BLaER1 (cell line): Measurements from ENCODE around the gene NAB2.
A peak's percentile ranks its signal among the peaks of the same experiment; 100 is the strongest.

Experiments used
- H3K27ac ChIP-seq: shearing (Covaris generic); formaldehyde crosslinking; 2 replicates; pipeline ENCODE4 v1.8.1; 2022
- H3K27me3 ChIP-seq: shearing (Covaris generic); formaldehyde crosslinking; 2 replicates; pipeline ENCODE4 v1.8.1; 2022
- H3K36me3 ChIP-seq: shearing (Covaris generic); formaldehyde crosslinking; 2 replicates; pipeline ENCODE4 v1.8.1; 2022
- H3K4me1 ChIP-seq: shearing (Covaris generic); formaldehyde crosslinking; 2 replicates; pipeline ENCODE4 v1.8.1; 2022
- H3K4me2 ChIP-seq: shearing (Covaris generic); formaldehyde crosslinking; 2 replicates; pipeline ENCODE4 v1.8.1; 2022
- H3K4me3 ChIP-seq: shearing (Covaris generic); formaldehyde crosslinking; 2 replicates; pipeline ENCODE4 v1.8.1; 2022
- H3K9ac ChIP-seq: shearing (Covaris generic); formaldehyde crosslinking; 2 replicates; pipeline ENCODE4 v1.8.1; 2022
- H3K9me3 ChIP-seq: shearing (Covaris generic); formaldehyde crosslinking; 2 replicates; pipeline ENCODE4 v1.8.1; 2022
- H4K20me1 ChIP-seq: shearing (Covaris generic); formaldehyde crosslinking; 2 replicates; pipeline ENCODE4 v1.8.1; 2022
- Cebpa-rat ChIP-seq: shearing (Covaris generic); IDR thresholded peaks from 2 replicates; pipeline ENCODE4 v1.8.1; 2022

The NAB2 gene

DNA sequence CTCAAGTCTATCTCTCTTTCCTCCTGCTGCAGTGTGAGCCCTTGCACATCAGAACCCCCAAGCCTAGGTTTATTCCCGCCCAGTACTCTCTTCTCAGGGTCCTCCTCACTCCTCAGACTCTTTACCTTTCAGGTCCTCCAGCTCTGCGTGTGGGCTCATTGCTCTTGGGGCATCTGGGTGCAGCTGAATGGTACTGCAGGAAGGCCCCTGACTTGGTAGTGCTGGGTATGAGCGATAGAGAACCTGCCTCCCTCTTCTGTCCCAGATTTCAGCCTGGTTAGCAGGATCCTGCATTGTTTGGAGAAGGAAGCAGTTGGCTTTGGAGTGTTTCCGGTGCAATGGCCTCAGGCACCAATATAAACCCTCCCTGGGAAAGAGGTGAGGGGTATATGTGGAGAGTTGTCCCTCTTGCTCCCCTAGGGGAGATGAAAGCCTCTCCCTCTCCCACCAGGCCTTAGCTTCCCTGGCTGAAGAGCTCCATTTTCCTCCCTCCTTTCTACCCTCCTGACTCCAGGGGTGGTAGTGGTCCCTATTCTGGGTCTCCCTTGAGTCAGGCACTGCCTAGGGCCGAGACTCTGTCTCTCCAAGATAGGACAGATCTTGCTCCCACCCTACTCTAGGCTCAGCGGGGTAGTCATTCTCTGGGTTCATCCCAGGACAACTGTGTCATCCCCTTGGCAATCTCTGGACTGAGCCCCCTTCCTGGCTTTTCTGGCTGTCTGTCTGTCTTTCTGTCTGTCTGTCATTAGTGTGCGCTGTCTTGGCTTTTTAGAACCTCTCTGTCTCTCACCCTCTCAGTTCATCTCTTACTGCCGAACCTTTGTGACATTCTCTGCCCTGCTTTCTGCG is 43.2 kb downstream of the NAB2 start:
- no peak for TF ChIP-seq Cebpa-rat
- no peaks in the 10 kb centered on the region for H3K36me3 ChIP-seq
- H3K27me3 ChIP-seq, result peaks cover 8% of the 10 kb centered on the region
- H3K9ac ChIP-seq, result no peak overlapping the region
- no peak overlapping the region for H3K27ac ChIP-seq
- H3K4me3 ChIP-seq, result no peak overlapping the region
- no peak overlapping the region; the same call in 1 of the 2 replicates for H3K4me2 ChIP-seq
- H3K4me1 ChIP-seq, result peaks cover 40% of the 10 kb centered on the region
- no peaks in the 10 kb centered on the region for H3K9me3 ChIP-seq
- H4K20me1 ChIP-seq, result peaks cover 26% of the 10 kb centered on the region

DNA sequence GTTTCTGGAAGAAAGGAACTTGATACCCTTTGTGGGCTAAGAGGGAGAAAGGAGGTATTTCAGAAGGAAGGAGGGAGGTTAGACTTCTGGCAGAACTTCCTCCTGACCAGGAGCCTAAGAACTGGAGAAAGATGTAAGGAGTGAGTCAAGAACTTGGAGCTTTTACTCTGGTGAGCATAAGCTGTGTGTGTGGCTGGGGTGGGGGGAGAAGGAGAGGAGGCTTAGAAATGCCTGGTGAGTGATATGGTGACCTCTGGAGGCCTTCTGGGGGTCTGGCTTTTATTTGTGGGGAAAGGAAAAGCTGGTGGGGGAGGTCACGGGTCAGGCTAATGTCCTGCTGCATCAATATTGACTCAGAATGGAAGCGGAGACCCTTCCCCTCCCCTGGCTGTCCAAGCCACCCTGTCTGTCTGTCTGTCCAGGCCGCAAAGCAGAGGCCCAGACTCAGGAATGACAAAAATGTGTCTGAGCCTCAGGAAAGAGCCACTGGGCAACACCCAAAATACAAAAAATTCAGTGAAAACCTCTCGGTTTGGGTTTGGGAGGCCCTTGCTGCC is 44.2 kb downstream of the NAB2 start:
- H3K27me3 ChIP-seq, result peaks cover 3% of the 10 kb centered on the region; the same call in 1 of the 2 replicates
- H4K20me1 ChIP-seq, result peaks cover 26% of the 10 kb centered on the region
- no peak for TF ChIP-seq Cebpa-rat
- no peak overlapping the region for H3K4me2 ChIP-seq
- H3K4me3 ChIP-seq, result no peak overlapping the region
- H3K9ac ChIP-seq, result no peak overlapping the region
- H3K27ac ChIP-seq, result no peak overlapping the region
- no peaks in the 10 kb centered on the region for H3K36me3 ChIP-seq
- H3K4me1 ChIP-seq, result peaks cover 36% of the 10 kb centered on the region
- no peaks in the 10 kb centered on the region for H3K9me3 ChIP-seq

GRCh38 chr12:57133916-57134315 is 45.0 kb downstream of the NAB2 start:
- no peak overlapping the region for H3K9ac ChIP-seq
- no peak overlapping the region for H3K27ac ChIP-seq
- H3K4me1 ChIP-seq, result peaks cover 33% of the 10 kb centered on the region
- peaks cover 7% of the 10 kb centered on the region; the same call in 1 of the 2 replicates for H3K36me3 ChIP-seq
- no peak overlapping the region for H3K4me3 ChIP-seq
- peaks cover 26% of the 10 kb centered on the region for H4K20me1 ChIP-seq
- H3K9me3 ChIP-seq, result no peaks in the 10 kb centered on the region
- H3K4me2 ChIP-seq, result no peak overlapping the region
- H3K27me3 ChIP-seq, result peaks cover 3% of the 10 kb centered on the region; the same call in 1 of the 2 replicates
- TF ChIP-seq Cebpa-rat, result no peak

DNA sequence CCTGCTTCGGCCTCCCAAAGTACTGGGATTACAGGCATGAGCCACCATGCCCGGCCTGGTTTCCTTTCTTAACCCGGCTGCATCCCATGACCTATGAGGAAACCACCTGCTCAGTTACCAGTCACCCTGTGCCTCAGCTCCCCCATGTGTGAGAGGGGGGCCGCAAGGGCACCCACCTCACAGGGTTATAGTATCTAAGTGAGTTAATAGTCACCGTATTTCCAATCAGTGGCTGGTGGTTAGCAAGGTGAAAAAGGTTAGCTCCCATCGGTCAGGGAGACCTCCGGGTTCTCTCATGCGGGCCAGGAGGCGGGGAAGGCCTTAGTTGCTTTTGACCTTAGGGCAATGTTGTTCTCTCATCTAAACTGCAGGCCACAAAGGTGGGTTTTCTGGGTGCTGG is 46.0 kb downstream of the NAB2 start:
- no peak overlapping the region for H3K27ac ChIP-seq
- 0 out of 2 replicates have a peak, but pooled peaks cover 3% of the 10 kb centered on the region for H3K27me3 ChIP-seq
- H3K36me3 ChIP-seq, result peaks cover 17% of the 10 kb centered on the region; the same call in 1 of the 2 replicates
- H3K4me3 ChIP-seq, result no peak overlapping the region
- H3K4me1 ChIP-seq, result peaks cover 25% of the 10 kb centered on the region
- no peaks in the 10 kb centered on the region for H3K9me3 ChIP-seq
- H4K20me1 ChIP-seq, result peaks cover 26% of the 10 kb centered on the region
- TF ChIP-seq Cebpa-rat, result no peak
- no peak overlapping the region for H3K9ac ChIP-seq
- H3K4me2 ChIP-seq, result 0 out of 2 replicates have a peak overlapping the region, but pooled peaks have one; percentile 33

DNA sequence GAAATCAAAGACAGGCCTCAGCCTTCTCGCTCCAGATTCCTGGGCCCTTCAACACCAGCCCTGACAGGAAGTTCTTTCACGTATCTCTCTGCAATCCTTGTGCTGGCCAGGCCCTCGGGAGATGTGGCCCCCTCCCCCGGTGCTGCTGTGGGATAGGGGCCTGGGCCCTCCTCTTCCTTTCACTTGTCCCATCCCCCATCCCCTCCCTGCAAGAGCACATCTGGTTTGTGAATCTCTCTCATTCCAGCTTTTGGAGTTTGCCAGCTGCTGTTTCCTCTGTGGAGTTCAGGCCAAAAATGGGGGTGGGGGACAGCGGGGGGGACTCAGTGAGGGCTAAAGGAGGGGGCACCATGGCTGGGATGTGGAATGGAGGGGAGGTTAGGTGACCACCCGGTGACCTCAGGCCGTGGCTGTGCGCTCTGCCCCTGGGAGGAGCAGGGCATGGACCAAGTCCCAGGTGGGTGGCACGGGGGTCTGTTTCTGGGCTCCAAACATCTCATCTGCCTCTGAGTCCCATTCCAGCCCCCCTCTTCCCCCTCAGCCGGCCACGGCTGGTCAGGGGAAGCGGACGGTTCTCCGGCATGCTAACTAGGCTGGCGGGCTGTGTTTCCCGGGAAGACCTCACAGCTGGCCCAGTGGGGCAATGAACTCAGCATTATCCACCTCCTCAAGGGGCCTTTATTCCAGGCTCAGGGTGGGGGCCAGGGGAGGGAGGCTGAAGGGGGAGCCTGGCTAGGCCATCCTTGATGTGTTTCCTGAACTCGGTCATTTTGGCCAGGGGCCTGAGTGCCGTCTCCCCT is 46.8 kb downstream of the NAB2 start:
- Histone ChIP-seq H3K4me2 (peak overlapping the region; percentile 33; the same call in 1 of the 2 replicates), H3K4me1 (peaks cover 17% of the 10 kb centered on the region), H4K20me1 (peaks cover 20% of the 10 kb centered on the region), H3K27ac (0 out of 2 replicates have a peak overlapping the region, but pooled peaks have one; percentile 10), H3K9ac (no peak overlapping the region), H3K36me3 (peaks cover 19% of the 10 kb centered on the region; the same call in 1 of the 2 replicates), H3K9me3 (no peaks in the 10 kb centered on the region), H3K27me3 (no peaks in the 10 kb centered on the region), H3K4me3 (no peak overlapping the region)
- no peak for TF ChIP-seq Cebpa-rat

DNA sequence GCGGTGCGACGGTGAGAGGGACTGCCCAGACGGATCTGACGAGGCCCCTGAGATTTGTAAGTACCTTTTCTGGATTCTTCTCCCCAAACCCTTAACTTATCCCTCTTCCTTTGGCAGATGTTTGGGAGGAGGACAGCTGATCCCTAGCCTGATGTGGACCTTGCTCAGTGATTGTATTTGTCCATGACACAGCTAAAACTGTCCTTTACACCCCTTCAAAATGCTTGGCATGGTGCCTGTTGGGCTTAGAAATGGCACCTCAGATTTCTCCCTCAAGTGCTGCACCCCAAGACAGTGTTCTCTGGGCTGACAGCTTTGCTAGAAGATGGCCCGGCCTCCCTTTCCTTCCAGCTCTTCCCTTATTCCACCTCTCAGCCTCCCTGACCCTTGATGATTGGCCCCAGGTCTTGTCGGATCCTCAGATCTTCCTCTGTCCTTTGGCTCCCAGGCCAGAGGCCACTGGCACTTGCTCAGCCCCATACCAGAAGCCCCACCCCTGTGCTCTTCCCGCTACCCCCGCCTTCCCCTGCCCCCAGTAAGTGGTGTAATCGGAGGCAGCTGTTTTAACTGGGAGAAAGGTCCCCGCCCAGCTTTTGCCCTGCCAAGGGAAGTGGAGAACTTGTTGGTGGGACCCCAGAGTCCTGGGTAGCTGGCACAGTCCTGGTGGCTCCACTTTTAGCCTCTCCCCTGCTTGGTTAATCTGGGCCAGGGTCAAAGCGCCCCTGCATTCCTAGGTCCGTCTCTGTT is 49.8 kb downstream of the NAB2 start:
- no peak overlapping the region for H3K27ac ChIP-seq
- no peaks in the 10 kb centered on the region for H3K27me3 ChIP-seq
- no peaks in the 10 kb centered on the region for H3K9me3 ChIP-seq
- H3K9ac ChIP-seq, result no peak overlapping the region
- H3K4me2 ChIP-seq, result no peak overlapping the region
- peaks cover 48% of the 10 kb centered on the region for H3K36me3 ChIP-seq
- H4K20me1 ChIP-seq, result no peaks in the 10 kb centered on the region
- H3K4me3 ChIP-seq, result no peak overlapping the region
- no peak for TF ChIP-seq Cebpa-rat
- peaks cover 25% of the 10 kb centered on the region for H3K4me1 ChIP-seq

DNA sequence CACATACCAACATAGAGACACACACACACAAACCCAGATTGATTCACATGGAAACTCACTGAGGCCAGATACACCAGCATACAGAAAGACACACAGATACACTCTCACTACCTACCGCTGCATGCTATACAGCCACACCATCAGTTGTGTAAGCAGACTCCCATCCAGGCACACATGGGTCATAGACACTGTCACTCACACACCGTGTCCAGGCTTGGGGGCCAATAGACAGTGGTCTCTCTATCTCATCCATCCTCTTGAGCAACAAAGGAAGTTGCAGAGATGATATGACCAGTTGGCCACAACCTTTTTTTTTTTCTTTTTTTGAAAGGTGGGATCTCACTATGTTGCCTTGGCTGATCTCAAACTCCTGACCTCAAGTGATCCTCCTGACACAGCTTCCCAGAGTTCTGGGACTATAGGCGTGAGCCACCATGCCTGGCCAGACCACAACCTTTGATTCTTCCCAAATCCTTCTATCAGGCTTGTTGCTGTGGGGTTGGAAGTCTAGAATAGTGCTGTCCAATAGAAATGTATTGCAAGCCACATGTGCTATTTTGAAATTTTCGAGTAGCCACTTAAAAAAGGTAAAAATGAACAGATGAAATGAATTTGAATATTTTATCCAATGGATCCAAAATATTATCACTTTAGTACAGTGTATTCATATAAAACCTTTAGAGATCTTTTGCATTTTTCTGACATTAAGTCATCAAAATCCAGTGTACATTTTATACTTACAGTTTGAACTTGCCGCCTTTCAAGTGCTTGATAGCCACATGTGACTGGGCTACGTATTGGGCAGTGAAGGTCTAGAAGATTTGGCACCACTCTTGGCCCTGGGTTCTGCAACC is 51.1 kb downstream of the NAB2 start:
- Histone ChIP-seq H3K4me3 (no peak overlapping the region), H3K27ac (no peak overlapping the region), H4K20me1 (no peaks in the 10 kb centered on the region), H3K27me3 (no peaks in the 10 kb centered on the region), H3K4me2 (no peak overlapping the region), H3K36me3 (peaks cover 54% of the 10 kb centered on the region), H3K9me3 (no peaks in the 10 kb centered on the region), H3K4me1 (peaks cover 24% of the 10 kb centered on the region), H3K9ac (no peak overlapping the region)
- TF ChIP-seq Cebpa-rat, result no peak

- Histone ChIP-seq H3K36me3 (peaks cover 66% of the 10 kb centered on the region), H3K27ac (no peak overlapping the region), H3K27me3 (no peaks in the 10 kb centered on the region), H3K9me3 (no peaks in the 10 kb centered on the region), H3K4me3 (no peak overlapping the region), H3K4me1 (peaks cover 22% of the 10 kb centered on the region), H3K9ac (no peak overlapping the region), H4K20me1 (no peaks in the 10 kb centered on the region), H3K4me2 (no peak overlapping the region)
- TF ChIP-seq Cebpa-rat, result no peak
These were observed 52.3 kb downstream of the NAB2 start for GRCh38 chr12:57141249-57141648.
